Nephron progenitor cell (in vitro differentiated cells): ENCODE measurements around the gene ARHGEF7.

Experiments
- DNase-seq: peaks from one replicate; pipeline ENCODE4 v3.0.0; 2021
- H3K27ac Mint-ChIP-seq: 2 replicates; pipeline ENCODE4 v1.8.0; 2021; ENCODE audit warnings: mild to moderate bottlenecking, moderate library complexity, mixed read lengths
- H3K27me3 Mint-ChIP-seq: 2 replicates; pipeline ENCODE4 v1.8.0; 2021; ENCODE audit warnings: mild to moderate bottlenecking, low read depth, mixed read lengths; ENCODE audit not compliant: poor library complexity
- H3K36me3 Mint-ChIP-seq: 2 replicates; pipeline ENCODE4 v1.8.0; 2021; ENCODE audit warnings: low read depth, mixed read lengths
- H3K4me1 Mint-ChIP-seq: 2 replicates; pipeline ENCODE4 v1.8.0; 2021; ENCODE audit warnings: mixed read lengths
- H3K4me3 Mint-ChIP-seq: 2 replicates; pipeline ENCODE4 v1.8.0; 2021; ENCODE audit warnings: mild to moderate bottlenecking, moderate library complexity, mixed read lengths
- H3K9me3 Mint-ChIP-seq: 2 replicates; pipeline ENCODE4 v1.8.0; 2021; ENCODE audit warnings: mild to moderate bottlenecking, moderate library complexity, mixed read lengths
- CTCF ChIP-seq: fragments of 200-600 bp; sonication (generic); IDR thresholded peaks from 2 replicates; pipeline ENCODE4 v1.5.0; 2021; ENCODE audit warnings: antibody characterized with exemption

The ARHGEF7 gene

GRCh38 chr13:111142472-111142871 lies 27.4 kb downstream of the ARHGEF7 start:
- DNase-seq: no peak
- Mint-ChIP-seq H3K4me3 (no peak overlapping the region), H3K27ac (no peak overlapping the region), H3K4me1 (peaks cover 36% of the 10 kb centered on the region), H3K36me3 (no peaks in the 10 kb centered on the region), H3K27me3 (peaks cover 40% of the 10 kb centered on the region), H3K9me3 (no peaks in the 10 kb centered on the region)
- TF ChIP-seq CTCF: no peak

- H3K27ac Mint-ChIP-seq: no peak overlapping the region
- no peak overlapping the region for H3K4me3 Mint-ChIP-seq
- H3K9me3 Mint-ChIP-seq: no peaks in the 10 kb centered on the region
- no peaks in the 10 kb centered on the region for H3K36me3 Mint-ChIP-seq
- peaks cover 36% of the 10 kb centered on the region for H3K4me1 Mint-ChIP-seq
- no peak for TF ChIP-seq CTCF
- no peak for DNase-seq
- peaks cover 42% of the 10 kb centered on the region for H3K27me3 Mint-ChIP-seq
Measured at GRCh38 chr13:111143865-111144540, 28.9 kb downstream of the ARHGEF7 start.

- no peaks in the 10 kb centered on the region for H3K9me3 Mint-ChIP-seq
- DNase-seq: peak; percentile 21
- H3K27ac Mint-ChIP-seq: peak overlapping the region; percentile 23
- H3K4me1 Mint-ChIP-seq: peaks cover 36% of the 10 kb centered on the region
- no peaks in the 10 kb centered on the region for H3K36me3 Mint-ChIP-seq
- H3K27me3 Mint-ChIP-seq: peaks cover 52% of the 10 kb centered on the region
- no peak overlapping the region for H3K4me3 Mint-ChIP-seq
- TF ChIP-seq CTCF: no peak
Measured at GRCh38 chr13:111145071-111145470, 30.0 kb downstream of the ARHGEF7 start.

- Mint-ChIP-seq H3K27me3 (peaks cover 57% of the 10 kb centered on the region), H3K4me3 (no peak overlapping the region), H3K27ac (peak overlapping the region; percentile 23), H3K4me1 (peaks cover 36% of the 10 kb centered on the region), H3K9me3 (no peaks in the 10 kb centered on the region), H3K36me3 (no peaks in the 10 kb centered on the region)
- DNase-seq: no peak
- no peak for TF ChIP-seq CTCF
Measured at GRCh38 chr13:111145506-111145905, 30.4 kb downstream of the ARHGEF7 start.

- DNase-seq: no peak
- H3K4me1 Mint-ChIP-seq: peaks cover 28% of the 10 kb centered on the region
- H3K4me3 Mint-ChIP-seq: peak overlapping the region; percentile 90
- peaks cover 5% of the 10 kb centered on the region for H3K36me3 Mint-ChIP-seq
- no peaks in the 10 kb centered on the region for H3K9me3 Mint-ChIP-seq
- peaks cover 35% of the 10 kb centered on the region for H3K27me3 Mint-ChIP-seq
- no peak for TF ChIP-seq CTCF
- peak overlapping the region; percentile 99 for H3K27ac Mint-ChIP-seq
Measured at GRCh38 chr13:111152844-111153243, 37.7 kb downstream of the ARHGEF7 start.
